ENCODE results near the gene TMEM151B. TPM values are rescaled to one million over a fixed set of nuclear protein-coding genes. Genes with fewer than 3 reads are reported as not detected.
"Not testable (repeated sequence)": the region's sequence is repeated elsewhere in the genome, so short reads cannot be mapped to it uniquely, and the experiment has no call there.

TMEM151B gene
- total RNA-seq, 1 donor from 2014 or later: not detected

- peak; percentile 94 for DNase-seq
- H3K4me3 Mint-ChIP-seq: peak within 1 kb of the TSS; percentile 96
- peak; percentile 96 for ATAC-seq (ENCODE audit: low read depth)
- intact Hi-C loops (cut with micrococcal nuclease): loop anchor here (1.0 to 2.0 kb wide), 6 partner anchors 44 to 598 kb away; partner anchors contain the start of genes HSP90AB1, MRPL14, SLC29A1 and TMEM63B
- CTCF ChIA-PET: interaction anchor here (0.7 to 1.4 kb wide), 11 partner anchors 9 to 684 kb away, joined by 3 to 6 read pairs (median 3); partner anchors contain the start of gene GTPBP2
- H3K27me3 Mint-ChIP-seq: peaks cover 6% of the 10 kb centered on the region
- TF ChIP-seq CTCF (IDR thresholded peaks at IDR 0.05): peak; percentile 85
- peaks cover 37% of the 10 kb centered on the region for H3K36me3 Mint-ChIP-seq (ENCODE audit: low read depth)
- POLR2A ChIA-PET: interaction anchor here (0.7 to 2.0 kb wide), 6 partner anchors 15 to 141 kb away, joined by 3 to 18 read pairs (median 4); partner anchors contain the start of genes CDC5L, HSP90AB1 and SLC35B2
- H3K9me3 Mint-ChIP-seq: no peaks in the 10 kb centered on the region
- H3K27ac Mint-ChIP-seq: peak within 1 kb of the TSS; percentile 91
- H3K4me1 Mint-ChIP-seq: peaks cover 14% of the 10 kb centered on the region
Observed at GRCh38 chr6:44312901-44313788, 42.9 kb downstream of the TMEM151B start, which contains the start of gene AARS2. Gene AARS2 (minus strand): TSS chr6:44313347. CDS start chr6:44313323, 24 bp downstream.

GRCh38 chr6:44314657-44315056 is 44.4 kb downstream of the TMEM151B start:
- H3K9me3 Mint-ChIP-seq; ATAC-seq (ENCODE audit: low read depth); DNase-seq; intact Hi-C loops (cut with micrococcal nuclease); H3K27ac Mint-ChIP-seq; POLR2A ChIA-PET; H3K4me3 Mint-ChIP-seq: not testable (repeated sequence)
- H3K27me3 Mint-ChIP-seq: peaks cover 19% of the 10 kb centered on the region
- H3K4me1 Mint-ChIP-seq: peaks cover 14% of the 10 kb centered on the region
- CTCF ChIA-PET: interaction anchor here (0.8 to 1.5 kb wide), 3 partner anchors 46 to 58 kb away, joined by 3 to 5 read pairs (median 4); no protein-coding TSS in a partner anchor
- H3K36me3 Mint-ChIP-seq (ENCODE audit: low read depth): peaks cover 24% of the 10 kb centered on the region

- intact Hi-C loops (cut with micrococcal nuclease): no loop called here
- Mint-ChIP-seq H3K27ac (no peak overlapping the region), H3K27me3 (peaks cover 26% of the 10 kb centered on the region), H3K4me1 (peaks cover 14% of the 10 kb centered on the region), H3K4me3 (no peak overlapping the region), H3K36me3 (ENCODE audit: low read depth) (peaks cover 15% of the 10 kb centered on the region), H3K9me3 (no peaks in the 10 kb centered on the region)
- CTCF ChIA-PET: interaction anchor here (1.5 kb wide), 1 partner anchor 48 kb away, joined by 5 read pairs; no protein-coding TSS in a partner anchor
- ATAC-seq (ENCODE audit: low read depth) (no peak), DNase-seq (no peak)
- TF ChIP-seq CTCF (IDR thresholded peaks at IDR 0.05): no peak
- POLR2A ChIA-PET: no interaction called here
Observed at GRCh38 chr6:44315516-44315915, 45.3 kb downstream of the TMEM151B start.

- Mint-ChIP-seq H3K4me3 (no peak overlapping the region), H3K27me3 (peaks cover 30% of the 10 kb centered on the region), H3K36me3 (ENCODE audit: low read depth) (peaks cover 11% of the 10 kb centered on the region), H3K4me1 (peaks cover 14% of the 10 kb centered on the region), H3K27ac (no peak overlapping the region), H3K9me3 (no peaks in the 10 kb centered on the region)
- intact Hi-C loops (cut with micrococcal nuclease): no loop called here
- no peak for DNase-seq
- TF ChIP-seq CTCF (IDR thresholded peaks at IDR 0.05): no peak
- no peak for ATAC-seq (ENCODE audit: low read depth)
- CTCF ChIA-PET: interaction anchor here (1.5 kb wide), 1 partner anchor 49 kb away, joined by 5 read pairs; no protein-coding TSS in a partner anchor
- POLR2A ChIA-PET: no interaction called here
Observed at GRCh38 chr6:44315951-44316350, 45.7 kb downstream of the TMEM151B start.

- CTCF ChIA-PET: no interaction called here
- no peak overlapping the region for H3K4me3 Mint-ChIP-seq
- intact Hi-C loops (cut with micrococcal nuclease): no loop called here
- POLR2A ChIA-PET: no interaction called here
- ATAC-seq (ENCODE audit: low read depth) (no peak), DNase-seq (no peak)
- H3K27ac Mint-ChIP-seq: no peak overlapping the region
- no peak for TF ChIP-seq CTCF (IDR thresholded peaks at IDR 0.05)
- no peaks in the 10 kb centered on the region for H3K9me3 Mint-ChIP-seq
- peaks cover 30% of the 10 kb centered on the region for H3K27me3 Mint-ChIP-seq
- H3K4me1 Mint-ChIP-seq: peaks cover 14% of the 10 kb centered on the region
- H3K36me3 Mint-ChIP-seq (ENCODE audit: low read depth): peaks cover 7% of the 10 kb centered on the region
Observed at GRCh38 chr6:44316481-44316880, 46.2 kb downstream of the TMEM151B start.

- peaks cover 30% of the 10 kb centered on the region for H3K27me3 Mint-ChIP-seq
- H3K4me3 Mint-ChIP-seq; intact Hi-C loops (cut with micrococcal nuclease); H3K9me3 Mint-ChIP-seq; H3K4me1 Mint-ChIP-seq; H3K27ac Mint-ChIP-seq; ATAC-seq (ENCODE audit: low read depth); H3K36me3 Mint-ChIP-seq (ENCODE audit: low read depth); CTCF ChIA-PET; DNase-seq; POLR2A ChIA-PET: not testable (repeated sequence)
Observed at GRCh38 chr6:44317136-44317631, 46.9 kb downstream of the TMEM151B start.
